Ascending aorta (tissue), 2 donors: ENCODE results near the gene TM4SF20. TPM values are rescaled to one million over a fixed set of nuclear protein-coding genes. Genes with fewer than 3 reads are reported as not detected.

Source experiments
- DNase-seq, 2 donors: peaks; one replicate each; pipeline ENCODE4 v3.0.0-alpha.2; 2019; ENCODE audit warnings: low spot score in 2 of 2
- H3K27ac ChIP-seq, 2 donors: fragments of 200-600 bp; sonication (generic); one replicate each; pipeline ENCODE4 v1.5.1; 2016 to 2017; ENCODE audit warnings: mild to moderate bottlenecking in 1 of 2
- H3K27me3 ChIP-seq: fragments of 200-600 bp; sonication (generic); one replicate; pipeline ENCODE4 v1.5.1; 2017
- H3K36me3 ChIP-seq, 2 donors: fragments of 200-600 bp; sonication (generic); one replicate each; pipeline ENCODE4 v1.5.1; 2016
- H3K4me1 ChIP-seq, 2 donors: fragments of 200-600 bp; sonication (generic); one replicate each; pipeline ENCODE4 v1.5.1; 2016 to 2017; ENCODE audit warnings: mild to moderate bottlenecking in 1 of 2
- H3K4me3 ChIP-seq, 2 donors: fragments of 200-600 bp; sonication (generic); one replicate each; pipeline ENCODE4 v1.5.1; 2016 to 2017; ENCODE audit warnings: mild to moderate bottlenecking in 1 of 2
- H3K9me3 ChIP-seq, 2 donors: fragments of 200-600 bp; sonication (generic); one replicate each; pipeline ENCODE4 v1.5.1; 2016
- CTCF ChIP-seq, 3 experiments: fragments of 200-600 bp in 2 of 3; fragments of 450-650 bp in 1 of 3; sonication (generic) in 2 of 3; IDR thresholded peaks; one replicate each; pipeline ENCODE4 v1.5.1; 2016 to 2019; ENCODE audit warnings: antibody characterized with exemption in 3 of 3, mild to moderate bottlenecking in 1 of 3, moderate library complexity in 1 of 3
- intact Hi-C: fragments of 100-400 bp; cut with DNase I; formaldehyde crosslinking; loops from one replicate; pipeline ENCODE4 v1.15.1; 2023
- total RNA-seq: library from RNA; depleted of rRNA; stranded (reverse); fragments of >200 nt; gene quantifications from one replicate; pipeline ENCODE4 v1.1.0, GENCODE V29; 2016

Gene TM4SF20
- total RNA-seq, 1 donor from 2014 or later = not detected

- peak in 1 of 2 donors; percentile 33 for DNase-seq
- Histone ChIP-seq H3K4me1 (no peaks in the 10 kb centered on the region), H3K27me3 (no peaks in the 10 kb centered on the region), H3K36me3 (no peaks in the 10 kb centered on the region), H3K4me3 (no peak overlapping the region), H3K9me3 (no peaks in the 10 kb centered on the region), H3K27ac (no peak overlapping the region)
- TF ChIP-seq CTCF (IDR thresholded peaks at IDR 0.05) = no peak
- intact Hi-C loops = no loop called here
Observed at GRCh38 chr2:227395556-227395955, 16.4 kb upstream of the TM4SF20 start.

GRCh38 chr2:227394401-227394800, 15.3 kb upstream of the TM4SF20 start:
- H3K36me3 ChIP-seq = no peaks in the 10 kb centered on the region

GRCh38 chr2:227390468-227391256, 11.6 kb upstream of the TM4SF20 start:
- intact Hi-C loops = no loop called here
- Histone ChIP-seq H3K4me1 (no peaks in the 10 kb centered on the region), H3K27me3 (no peaks in the 10 kb centered on the region), H3K4me3 (no peak overlapping the region), H3K36me3 (no peaks in the 10 kb centered on the region), H3K9me3 (no peaks in the 10 kb centered on the region), H3K27ac (no peak overlapping the region)
- no peak for TF ChIP-seq CTCF (IDR thresholded peaks at IDR 0.05)
- peak in 1 of 2 donors; percentile 39 for DNase-seq

More at GRCh38 chr2:227394401-227394800, 15.3 kb upstream of the TM4SF20 start:
- no peaks in the 10 kb centered on the region for H3K27me3 ChIP-seq
- no peaks in the 10 kb centered on the region for H3K4me1 ChIP-seq
- intact Hi-C loops = no loop called here
- no peak overlapping the region for H3K27ac ChIP-seq
- H3K4me3 ChIP-seq = no peak overlapping the region
- no peaks in the 10 kb centered on the region for H3K9me3 ChIP-seq
- DNase-seq = peak in 1 of 2 donors; percentile 47
- TF ChIP-seq CTCF (IDR thresholded peaks at IDR 0.05) = no peak

GRCh38 chr2:227389661-227390060, 10.6 kb upstream of the TM4SF20 start:
- Histone ChIP-seq H3K27me3 (no peaks in the 10 kb centered on the region), H3K9me3 (no peaks in the 10 kb centered on the region), H3K4me1 (no peaks in the 10 kb centered on the region), H3K27ac (no peak overlapping the region), H3K36me3 (no peaks in the 10 kb centered on the region), H3K4me3 (no peak overlapping the region)
- DNase-seq = no peak
- intact Hi-C loops = no loop called here
- TF ChIP-seq CTCF (IDR thresholded peaks at IDR 0.05) = no peak

- TF ChIP-seq CTCF (IDR thresholded peaks at IDR 0.05) = no peak
- Histone ChIP-seq H3K4me1 (no peaks in the 10 kb centered on the region), H3K36me3 (no peaks in the 10 kb centered on the region), H3K9me3 (no peaks in the 10 kb centered on the region), H3K4me3 (no peak overlapping the region), H3K27me3 (no peaks in the 10 kb centered on the region), H3K27ac (no peak overlapping the region)
- no peak for DNase-seq
- intact Hi-C loops = no loop called here
Observed at GRCh38 chr2:227389231-227389630, 10.1 kb upstream of the TM4SF20 start.
